Adrenal gland (tissue), 12 donors: ENCODE data around the gene ASCC1. TPM values are rescaled to one million over a fixed set of nuclear protein-coding genes. Genes with fewer than 3 reads are reported as not detected.

Experiments used
- DNase-seq, 7 donors: peaks; one replicate each; pipeline ENCODE4 v3.0.0-alpha.2; 2019 to 2020
- H3K27ac ChIP-seq, 5 donors: fragments of 200-600 bp; sonication (generic) in 4 of 5; 1 replicate in 3 of 5; 2 replicates in 2 of 5; pipeline versions ENCODE4 v1.5.1 to v1.8.0; 2016 to 2020; ENCODE audit warnings: mild to moderate bottlenecking in 1 of 5
- H3K27me3 ChIP-seq: fragments of 200-600 bp; 2 replicates; pipeline ENCODE4 v1.8.0; 2021
- H3K36me3 ChIP-seq, 2 donors: fragments of 200-600 bp; replicated peaks in 1 of 2; 1 replicate in 1 of 2; 2 replicates in 1 of 2; pipeline versions ENCODE4 v1.5.1 to v1.8.0; 2018 to 2022
- H3K4me1 ChIP-seq, 2 donors: fragments of 200-600 bp; replicated peaks in 1 of 2; 1 replicate in 1 of 2; 2 replicates in 1 of 2; pipeline versions ENCODE4 v1.5.1 to v1.8.0; 2018 to 2021
- H3K4me3 ChIP-seq, 4 donors: fragments of 200-600 bp; sonication (generic) in 3 of 4; one replicate each; pipeline ENCODE4 v1.5.1; 2016 to 2018
- H3K9me3 ChIP-seq, 3 donors: fragments of 200-600 bp; sonication (generic) in 1 of 3; replicated peaks in 1 of 3; 1 replicate in 2 of 3; 2 replicates in 1 of 3; pipeline versions ENCODE4 v1.5.1 to v1.8.0; 2016 to 2021
- CTCF ChIP-seq, 6 experiments: fragments of 450-650 bp in 4 of 6; fragments of 200-600 bp in 2 of 6; sonication (generic) in 1 of 6; IDR thresholded peaks; 1 replicate in 5 of 6; 2 replicates in 1 of 6; pipeline versions ENCODE4 v1.5.1 to v1.8.0; 2016 to 2021; ENCODE audit warnings: antibody characterized with exemption in 6 of 6, mild to moderate bottlenecking in 2 of 6, moderate library complexity in 1 of 6
- POLR2A ChIP-seq, 2 donors: fragments of 450-650 bp; IDR thresholded peaks; one replicate each; pipeline ENCODE4 v1.6.1; 2017; ENCODE audit warnings: antibody characterized with exemption in 2 of 2, mild to moderate bottlenecking in 2 of 2, moderate library complexity in 1 of 2
- WGBS, 4 donors: extraction: QIAGEN DNeasy Blood & Tissue Kit in 2 of 4; methylation state at CpG; one replicate each; pipeline versions ENCODE4 v1.1.5 to v1.1.7; 2013 to 2017; 5-methylcytosine and 5-hydroxymethylcytosine counted together
- intact Hi-C, 2 donors: fragments of 100-400 bp; cut with DNase I; formaldehyde crosslinking; loops; one replicate each; pipeline versions ENCODE4 v1.14.1 to v1.15.0; 2022 to 2023
- polyA plus RNA-seq, 3 donors: library from polyadenylated mRNA; stranded (reverse); fragments of 200-250 nt in 2 of 3; fragments of 350-450 nt in 1 of 3; fragmentation: Illumina TruSeq in 1 of 3; extraction: RNeasy Lipid Tissue Mini Kit (QIAGEN cat#74804) in 1 of 3; gene quantifications; one replicate each; pipeline ENCODE4 v1.2.3, GENCODE V29; 2013 to 2014
- total RNA-seq, 9 donors: library from RNA; depleted of rRNA in 4 of 9; stranded (reverse); fragments of >200 nt in 4 of 9; fragments of 120-200 nt in 1 of 9; fragmentation: NEBNext Ultra II Directional in 1 of 9; extraction: Animal tissue kit (Norgen Biotek cat#: 25700) in 1 of 9; gene quantifications; one replicate each; pipeline versions ENCODE4 v1.1.0 to v1.2.4, GENCODE V29; 2013 to 2023
- donor health status: healthy with polysubstance abuse.
- donor health status: Bipolar disorder and iron deficiency.
- donor health status: DM: yes; HTN: yes; CAD: no.
- donor health status: DM: no; HTN: no; CAD: no.
- donor health status: DM: no; HTN: no; CAD: no.
- donor health status: DM: yes; HTN: yes; CAD: no.

The ASCC1 gene
- total and polyA plus RNA-seq, 12 donors = 9.7 to 101 (median 36.7) TPM

GRCh38 chr10:72238392-72239175 lies 22.5 kb upstream of the ASCC1 start:
- peaks cover 0 to 22% of the 10 kb centered on the region in 2 donors for H3K36me3 ChIP-seq
- H3K27me3 ChIP-seq = no peaks in the 10 kb centered on the region
- intact Hi-C loops = no loop called here
- H3K27ac ChIP-seq = peak overlapping the region in 2 of 5 donors; percentile 11 to 45
- TF ChIP-seq POLR2A (IDR thresholded peaks at IDR 0.05) = no peak
- no peak for TF ChIP-seq CTCF (IDR thresholded peaks at IDR 0.05)
- WGBS, 4 donors = 85 to 91% (median 89%) methylated on average over 13 of the region's 13 CpGs
- peaks cover 8 to 27% of the 10 kb centered on the region in 2 donors for H3K4me1 ChIP-seq
- H3K9me3 ChIP-seq = no peaks in the 10 kb centered on the region
- no peak overlapping the region for H3K4me3 ChIP-seq
- peak in 1 of 7 donors; percentile 10 for DNase-seq

- DNase-seq = no peak
- Histone ChIP-seq H3K36me3 (peaks cover 0 to 41% of the 10 kb centered on the region in 2 donors), H3K4me3 (no peak overlapping the region), H3K27ac (peak overlapping the region in 3 of 5 donors; percentile 0 to 28 (median 13)), H3K9me3 (no peaks in the 10 kb centered on the region), H3K27me3 (no peaks in the 10 kb centered on the region), H3K4me1 (peaks cover 0 to 16% of the 10 kb centered on the region in 2 donors)
- WGBS, 4 donors = 82 to 85% (median 82%) methylated on average over 6 of the region's 6 CpGs
- intact Hi-C loops = no loop called here
- TF ChIP-seq CTCF (IDR thresholded peaks at IDR 0.05) (no peak), POLR2A (IDR thresholded peaks at IDR 0.05) (no peak)
Measured at GRCh38 chr10:72235544-72236279, 19.6 kb upstream of the ASCC1 start.

- peak overlapping the region in 1 of 5 donors; percentile 39 for H3K27ac ChIP-seq
- WGBS, 4 donors = 70 to 82% (median 78%) methylated on average over 6 of the region's 6 CpGs
- H3K27me3 ChIP-seq = no peaks in the 10 kb centered on the region
- peaks cover 0 to 41% of the 10 kb centered on the region in 2 donors for H3K36me3 ChIP-seq
- TF ChIP-seq POLR2A (IDR thresholded peaks at IDR 0.05) (no peak), CTCF (IDR thresholded peaks at IDR 0.05) (no peak)
- no peak overlapping the region for H3K4me3 ChIP-seq
- peak in 1 of 7 donors; percentile 9 for DNase-seq
- H3K9me3 ChIP-seq = no peaks in the 10 kb centered on the region
- peaks cover 0 to 27% of the 10 kb centered on the region in 2 donors for H3K4me1 ChIP-seq
- intact Hi-C loops = no loop called here
Measured at GRCh38 chr10:72234560-72235095, 18.6 kb upstream of the ASCC1 start.

- Histone ChIP-seq H3K27ac (peak overlapping the region in 3 of 5 donors; percentile 26 to 89 (median 37)), H3K36me3 (peaks cover 0 to 41% of the 10 kb centered on the region in 2 donors), H3K9me3 (no peaks in the 10 kb centered on the region), H3K4me3 (no peak overlapping the region), H3K27me3 (no peaks in the 10 kb centered on the region), H3K4me1 (peaks cover 8 to 37% of the 10 kb centered on the region in 2 donors)
- DNase-seq = no peak
- TF ChIP-seq POLR2A (IDR thresholded peaks at IDR 0.05) (no peak), CTCF (IDR thresholded peaks at IDR 0.05) (no peak)
- intact Hi-C loops = no loop called here
Measured at GRCh38 chr10:72233621-72234020, 17.5 kb upstream of the ASCC1 start.
